HEK293 (cell line): Measurements from ENCODE around the gene CACYBP.

Source experiments
- CTCF ChIA-PET: fragments of 350-600 bp; formaldehyde crosslinking; extraction: SDS; loops from one replicate; lab custom pipeline; 2021; ENCODE audit warnings: antibody characterized with exemption; lab: Yijun Ruan, JAX
- POLR2A ChIA-PET: fragments of 300-600 bp; formaldehyde crosslinking; extraction: SDS; loops from one replicate; lab custom pipeline; 2020; ENCODE audit warnings: antibody characterized with exemption, inconsistent platforms; lab: Yijun Ruan, JAX
- H3K27ac ChIP-seq: fragments of 200-500 bp; sonication (Bioruptor generic); 2 replicates; pipeline ENCODE4 v1.5.1; 2014; ENCODE audit warnings: low read depth, low read length, control low read depth, inconsistent platforms; ENCODE audit errors: extremely low read depth
- H3K36me3 ChIP-seq, 2 experiments: fragments of 200-500 bp in 1 of 2; sonication (Bioruptor generic) in 1 of 2; 1 replicate in 1 of 2; 2 replicates in 1 of 2; pipeline ENCODE4 v1.5.1; 2014 to 2017; ENCODE audit warnings: inconsistent platforms in 2 of 2, low read length in 2 of 2; ENCODE audit not compliant: control insufficient read depth in 2 of 2, insufficient read depth in 1 of 2
- H3K4me1 ChIP-seq: fragments of 200-500 bp; sonication (Bioruptor generic); 2 replicates; pipeline ENCODE4 v1.5.1; 2014; ENCODE audit warnings: mild to moderate bottlenecking, low read length, inconsistent platforms; ENCODE audit not compliant: control insufficient read depth, insufficient read depth
- H3K4me3 ChIP-seq: 2 replicates; pipeline ENCODE4 v1.5.1; 2011; ENCODE audit warnings: low read depth, mild to moderate bottlenecking, control low read depth, low read length, moderate library complexity
- H3K9me3 ChIP-seq: fragments of 200-500 bp; sonication (Bioruptor generic); 2 replicates; pipeline ENCODE4 v1.5.1; 2014; ENCODE audit warnings: low read depth, low read length, inconsistent platforms; ENCODE audit not compliant: control insufficient read depth, insufficient read depth
- BCL11B ChIP-seq: fragments of 450-650 bp; formaldehyde crosslinking; IDR thresholded peaks from 2 replicates; pipeline ENCODE4 v1.5.1; 2016; ENCODE audit warnings: low read depth, missing biosample characterization, missing genetic modification characterization
- BCL6B ChIP-seq: fragments of 450-650 bp; formaldehyde crosslinking; IDR thresholded peaks from 2 replicates; pipeline ENCODE4 v1.5.1; 2017; ENCODE audit warnings: missing biosample characterization, missing genetic modification characterization
- GFI1B ChIP-seq: fragments of 450-650 bp; formaldehyde crosslinking; IDR thresholded peaks from 2 replicates; pipeline ENCODE4 v1.5.1; 2016; ENCODE audit warnings: missing biosample characterization, missing genetic modification characterization
- GLI2 ChIP-seq: fragments of 450-650 bp; formaldehyde crosslinking; IDR thresholded peaks from 2 replicates; pipeline ENCODE4; 2017; ENCODE audit warnings: missing biosample characterization, missing genetic modification characterization, low read depth, borderline replicate concordance
- OVOL3 ChIP-seq: fragments of 450-650 bp; formaldehyde crosslinking; IDR thresholded peaks from 2 replicates; pipeline ENCODE4 v1.5.1; 2016; ENCODE audit warnings: missing biosample characterization, missing genetic modification characterization
- PRDM4 ChIP-seq: fragments of 450-650 bp; formaldehyde crosslinking; IDR thresholded peaks from 2 replicates; pipeline ENCODE4 v1.5.1; 2017; ENCODE audit warnings: missing biosample characterization, missing genetic modification characterization
- SP2 ChIP-seq: fragments of 450-650 bp; formaldehyde crosslinking; IDR thresholded peaks from 2 replicates; pipeline ENCODE4 v1.5.1; 2016; ENCODE audit warnings: missing biosample characterization, missing genetic modification characterization
- SP3 ChIP-seq: fragments of 450-650 bp; formaldehyde crosslinking; IDR thresholded peaks from 2 replicates; pipeline ENCODE4 v1.5.1; 2016; ENCODE audit warnings: missing biosample characterization, missing genetic modification characterization
- ZBTB7A ChIP-seq: fragments of 450-650 bp; formaldehyde crosslinking; IDR thresholded peaks from 2 replicates; pipeline ENCODE4 v1.5.1; 2016; ENCODE audit warnings: low read depth, missing biosample characterization, missing genetic modification characterization
- ZNF112 ChIP-seq: fragments of 450-650 bp; formaldehyde crosslinking; IDR thresholded peaks from 2 replicates; pipeline ENCODE4 v1.5.0; 2017; ENCODE audit warnings: missing biosample characterization, missing genetic modification characterization
- ZNF114 ChIP-seq: fragments of 450-650 bp; formaldehyde crosslinking; IDR thresholded peaks from 2 replicates; pipeline ENCODE4 v1.5.0; 2017; ENCODE audit warnings: missing biosample characterization, missing genetic modification characterization
- ZNF146 ChIP-seq: fragments of 450-650 bp; formaldehyde crosslinking; IDR thresholded peaks from 2 replicates; pipeline ENCODE4 v1.5.1; 2016; ENCODE audit warnings: missing biosample characterization, missing genetic modification characterization
- ZNF23 ChIP-seq: fragments of 450-650 bp; formaldehyde crosslinking; IDR thresholded peaks from 2 replicates; pipeline ENCODE4 v1.5.1; 2016; ENCODE audit warnings: missing biosample characterization, missing genetic modification characterization, borderline replicate concordance
- ZNF274 ChIP-seq, 2 experiments: fragments of 200-500 bp in 1 of 2; fragments of 450-650 bp in 1 of 2; sonication (Bioruptor generic) in 1 of 2; formaldehyde crosslinking in 1 of 2; IDR thresholded peaks; 2 replicates each; pipeline versions ENCODE4 v1.5.1 to v1.6.1; 2014 to 2016; ENCODE audit warnings: borderline replicate concordance in 1 of 2, inconsistent platforms in 1 of 2, low read length in 1 of 2, missing biosample characterization in 1 of 2, missing genetic modification characterization in 1 of 2
- ZNF404 ChIP-seq: fragments of 450-650 bp; formaldehyde crosslinking; IDR thresholded peaks from 2 replicates; pipeline ENCODE4 v1.5.1; 2017; ENCODE audit warnings: missing biosample characterization, missing genetic modification characterization
- ZNF416 ChIP-seq: fragments of 450-650 bp; formaldehyde crosslinking; IDR thresholded peaks from 2 replicates; pipeline ENCODE4 v1.5.1; 2016; ENCODE audit warnings: missing biosample characterization, missing genetic modification characterization
- ZNF530 ChIP-seq: fragments of 450-650 bp; formaldehyde crosslinking; IDR thresholded peaks from 2 replicates; pipeline ENCODE4 v1.5.1; 2016; ENCODE audit warnings: low read depth, missing biosample characterization, missing genetic modification characterization
- ZNF561 ChIP-seq: fragments of 450-650 bp; IDR thresholded peaks from 2 replicates; pipeline ENCODE4 v1.5.1; 2018; ENCODE audit warnings: missing biosample characterization, missing genetic modification characterization, borderline replicate concordance
- ZNF623 ChIP-seq: fragments of 450-650 bp; formaldehyde crosslinking; IDR thresholded peaks from 2 replicates; pipeline ENCODE4 v1.5.1; 2016; ENCODE audit warnings: missing biosample characterization, missing genetic modification characterization
- ZNF639 ChIP-seq: fragments of 450-650 bp; formaldehyde crosslinking; IDR thresholded peaks from 2 replicates; pipeline ENCODE4 v1.5.1; 2016; ENCODE audit warnings: missing biosample characterization, missing genetic modification characterization
- ZNF677 ChIP-seq: fragments of 450-650 bp; IDR thresholded peaks from 2 replicates; pipeline ENCODE4 v1.5.0; 2018; ENCODE audit warnings: missing biosample characterization, mild to moderate bottlenecking, missing genetic modification characterization, moderate library complexity
- ZNF76 ChIP-seq: fragments of 450-650 bp; formaldehyde crosslinking; IDR thresholded peaks from 2 replicates; pipeline ENCODE4; 2016; ENCODE audit warnings: low read depth, missing biosample characterization, missing genetic modification characterization, borderline replicate concordance
- TF ChIP-seq, protein P1 (sequence below): fragments of 450-650 bp; formaldehyde crosslinking; IDR thresholded peaks from 2 replicates; pipeline ENCODE4 v1.5.1; 2016; ENCODE audit warnings: missing biosample characterization, missing genetic modification characterization
- TF ChIP-seq, protein P2 (sequence below): fragments of 450-650 bp; formaldehyde crosslinking; IDR thresholded peaks from 2 replicates; pipeline ENCODE4 v1.5.1; 2016; ENCODE audit warnings: missing biosample characterization, missing genetic modification characterization

CACYBP gene

DNA sequence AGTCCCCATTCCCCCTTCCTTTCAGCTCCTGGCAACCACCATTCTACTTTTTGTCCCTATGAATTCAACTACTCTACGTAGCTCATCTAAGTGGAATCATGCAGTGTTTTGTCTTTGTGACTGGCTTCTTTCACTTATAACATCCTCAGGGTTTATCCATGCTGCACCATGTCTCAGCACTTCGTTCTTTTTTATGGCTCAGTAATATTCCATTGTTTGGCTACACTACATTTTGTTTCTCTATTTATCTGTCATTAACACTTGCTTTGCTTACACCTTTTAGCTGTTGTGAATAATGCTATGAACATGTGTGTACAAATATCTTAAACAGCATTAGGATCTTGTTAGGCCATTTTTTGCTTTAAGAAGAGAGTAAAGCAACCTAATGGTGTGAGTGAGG, 25.0 kb downstream of the CACYBP start:
- POLR2A ChIA-PET: interaction anchor here (0.7 to 3.8 kb wide), 2 partner anchors 25 to 151 kb away, joined by 3 to 58 read pairs; partner anchors contain the start of gene CACYBP
- Histone ChIP-seq H3K4me3 (no peak overlapping the region), H3K36me3 (peaks cover 0 to 8% of the 10 kb centered on the region in 2 experiments; a peak in 2 of 3 replicates), H3K9me3 (no peaks in the 10 kb centered on the region), H3K27ac (no peak overlapping the region), H3K4me1 (no peaks in the 10 kb centered on the region; the same call in 1 of the 2 replicates)
- no peak for TF ChIP-seq SP2
- no peak for TF ChIP-seq ZNF623 (tag by site-specific recombination)
- TF ChIP-seq ZNF114 (tag by site-specific recombination): no peak
- no peak for TF ChIP-seq ZBTB7A (tag by site-specific recombination)
- no peak for TF ChIP-seq ZNF274 (IDR thresholded peaks at IDR 0.05; ENCODE audit: low read length)
- TF ChIP-seq ZNF274 (tag by site-specific recombination; IDR thresholded peaks at IDR 0.05; ENCODE audit: borderline replicate concordance): no peak
- no peak for TF ChIP-seq SP3 (tag by site-specific recombination)
- peak; percentile 96 for TF ChIP-seq ZNF146 (tag by site-specific recombination)
- no peak for TF ChIP-seq GLI2
- TF ChIP-seq, protein P1, sequence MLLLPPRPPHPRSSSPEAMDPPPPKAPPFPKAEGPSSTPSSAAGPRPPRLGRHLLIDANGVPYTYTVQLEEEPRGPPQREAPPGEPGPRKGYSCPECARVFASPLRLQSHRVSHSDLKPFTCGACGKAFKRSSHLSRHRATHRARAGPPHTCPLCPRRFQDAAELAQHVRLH (tag by site-specific recombination): 0 out of 2 replicates have a peak, but pooled peaks have one; percentile 24
- no peak for TF ChIP-seq ZNF112 (tag by site-specific recombination)
- CTCF ChIA-PET: interaction anchor here (1.0 kb wide), 1 partner anchor 95 kb away, joined by 3 read pairs; no protein-coding TSS in a partner anchor

- Histone ChIP-seq H3K27ac (no peak overlapping the region), H3K9me3 (no peaks in the 10 kb centered on the region), H3K4me1 (no peaks in the 10 kb centered on the region), H3K36me3 (no peaks in the 10 kb centered on the region), H3K4me3 (no peak overlapping the region)
- ChIA-PET POLR2A (no interaction called here), CTCF (interaction anchor here (3.6 kb wide), 1 partner anchor 91 kb away, joined by 22 read pairs; no protein-coding TSS in a partner anchor)
- no peak for TF ChIP-seq GFI1B (tag by site-specific recombination)
- TF ChIP-seq ZNF404: no peak
- TF ChIP-seq ZNF76 (tag by site-specific recombination): no peak
- TF ChIP-seq ZNF416 (tag by site-specific recombination): no peak
- no peak for TF ChIP-seq ZNF23 (tag by site-specific recombination)
- TF ChIP-seq ZNF561 (tag by site-specific recombination): no peak
- no peak for TF ChIP-seq ZNF530 (tag by site-specific recombination)
- TF ChIP-seq OVOL3: no peak
Observed at GRCh38 chr1:175033953-175034352, 34.2 kb downstream of the CACYBP start.

- Histone ChIP-seq H3K9me3 (no peaks in the 10 kb centered on the region), H3K36me3 (no peaks in the 10 kb centered on the region), H3K4me1 (no peaks in the 10 kb centered on the region), H3K27ac (no peak overlapping the region), H3K4me3 (no peak overlapping the region)
- CTCF ChIA-PET: no interaction called here
- POLR2A ChIA-PET: no interaction called here
- TF ChIP-seq, protein P2, sequence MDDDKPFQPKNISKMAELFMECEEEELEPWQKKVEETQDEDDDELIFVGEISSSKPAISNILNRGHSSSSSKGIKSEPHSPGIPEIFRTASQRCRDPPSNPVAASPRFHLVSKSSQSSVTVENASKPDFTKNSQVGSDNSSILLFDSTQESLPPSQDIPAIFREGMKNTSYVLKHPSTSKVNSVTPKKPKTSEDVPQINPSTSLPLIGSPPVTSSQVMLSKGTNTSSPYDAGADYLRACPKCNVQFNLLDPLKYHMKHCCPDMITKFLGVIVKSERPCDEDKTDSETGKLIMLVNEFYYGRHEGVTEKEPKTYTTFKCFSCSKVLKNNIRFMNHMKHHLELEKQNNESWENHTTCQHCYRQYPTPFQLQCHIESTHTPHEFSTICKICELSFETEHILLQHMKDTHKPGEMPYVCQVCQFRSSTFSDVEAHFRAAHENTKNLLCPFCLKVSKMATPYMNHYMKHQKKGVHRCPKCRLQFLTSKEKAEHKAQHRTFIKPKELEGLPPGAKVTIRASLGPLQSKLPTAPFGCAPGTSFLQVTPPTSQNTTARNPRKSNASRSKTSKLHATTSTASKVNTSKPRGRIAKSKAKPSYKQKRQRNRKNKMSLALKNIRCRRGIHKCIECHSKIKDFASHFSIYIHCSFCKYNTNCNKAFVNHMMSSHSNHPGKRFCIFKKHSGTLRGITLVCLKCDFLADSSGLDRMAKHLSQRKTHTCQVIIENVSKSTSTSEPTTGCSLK (tag by site-specific recombination): no peak
- TF ChIP-seq BCL6B (tag by site-specific recombination) (no peak), ZNF677 (tag by site-specific recombination) (no peak), BCL11B (tag by site-specific recombination) (no peak), PRDM4 (no peak), ZNF639 (tag by site-specific recombination) (no peak)
Observed at GRCh38 chr1:175034775-175035174, 35.0 kb downstream of the CACYBP start.
